Chondrocyte (in vitro differentiated cells): ENCODE data around the gene FAM168B. TPM values are rescaled to one million over a fixed set of nuclear protein-coding genes. Genes with fewer than 3 reads are reported as not detected.
"Not testable (repeated sequence)": the region's sequence is repeated elsewhere in the genome, so short reads cannot be mapped to it uniquely, and the experiment has no call there.

Source experiments
- DNase-seq: peaks from one replicate; pipeline ENCODE4 v3.0.0; 2021; ENCODE audit warnings: mixed read lengths, low spot score
- H3K27ac Mint-ChIP-seq: one replicate; pipeline ENCODE4 v1.8.0; 2021; ENCODE audit warnings: mild to moderate bottlenecking, moderate library complexity, mixed read lengths; ENCODE audit not compliant: unreplicated experiment
- H3K27me3 Mint-ChIP-seq: 2 replicates; pipeline ENCODE4 v1.8.0; 2021; ENCODE audit warnings: low read depth, mixed read lengths
- H3K36me3 Mint-ChIP-seq: 2 replicates; pipeline ENCODE4 v1.8.0; 2021; ENCODE audit warnings: low read depth, mixed read lengths
- H3K4me1 Mint-ChIP-seq: 2 replicates; pipeline ENCODE4 v1.8.0; 2021; ENCODE audit warnings: low read depth, mild to moderate bottlenecking, mixed read lengths
- H3K4me3 Mint-ChIP-seq: one replicate; pipeline ENCODE4 v1.8.0; 2021; ENCODE audit warnings: mild to moderate bottlenecking, moderate library complexity, mixed read lengths; ENCODE audit not compliant: unreplicated experiment
- H3K9me3 Mint-ChIP-seq: 2 replicates; pipeline ENCODE4 v1.8.0; 2021; ENCODE audit warnings: low read depth, mixed read lengths
- CTCF ChIP-seq: fragments of 200-600 bp; sonication (generic); IDR thresholded peaks from 2 replicates; pipeline ENCODE4 v1.5.0; 2021; ENCODE audit warnings: antibody characterized with exemption, mild to moderate bottlenecking, moderate library complexity
- total RNA-seq: library from RNA; stranded (reverse); gene quantifications from 3 replicates; pipeline ENCODE4 v1.2.1, GENCODE V29; 2021

The FAM168B gene
- total RNA-seq, 1 donor from 2014 or later = 111 TPM

GRCh38 chr2:131122496-131122895 lies 29.2 kb upstream of the FAM168B start:
- TF ChIP-seq CTCF = no peak
- Mint-ChIP-seq H3K4me1 (peaks cover 6% of the 10 kb centered on the region), H3K36me3 (peaks cover 19% of the 10 kb centered on the region), H3K27me3 (no peaks in the 10 kb centered on the region), H3K4me3 (no peak overlapping the region), H3K27ac (no peak overlapping the region), H3K9me3 (no peaks in the 10 kb centered on the region)
- DNase-seq = no peak

GRCh38 chr2:131121464-131121863 lies 28.2 kb upstream of the FAM168B start:
- Mint-ChIP-seq H3K27me3 (no peaks in the 10 kb centered on the region), H3K36me3 (peaks cover 17% of the 10 kb centered on the region), H3K4me1 (peaks cover 6% of the 10 kb centered on the region), H3K9me3 (no peaks in the 10 kb centered on the region), H3K4me3 (no peak overlapping the region), H3K27ac (no peak overlapping the region)
- no peak for TF ChIP-seq CTCF
- DNase-seq = no peak

- no peak for DNase-seq
- H3K27me3 Mint-ChIP-seq = no peaks in the 10 kb centered on the region
- no peak for TF ChIP-seq CTCF
- H3K27ac Mint-ChIP-seq = peak overlapping the region; percentile 67
- peaks cover 6% of the 10 kb centered on the region for H3K4me1 Mint-ChIP-seq
- peaks cover 15% of the 10 kb centered on the region for H3K36me3 Mint-ChIP-seq
- no peak overlapping the region for H3K4me3 Mint-ChIP-seq
- no peaks in the 10 kb centered on the region for H3K9me3 Mint-ChIP-seq
Observed at GRCh38 chr2:131120815-131121317, 27.6 kb upstream of the FAM168B start.

GRCh38 chr2:131115752-131116151 lies 22.5 kb upstream of the FAM168B start:
- DNase-seq = no peak
- Mint-ChIP-seq H3K9me3 (no peaks in the 10 kb centered on the region), H3K27me3 (no peaks in the 10 kb centered on the region)

GRCh38 chr2:131114950-131115349 lies 21.7 kb upstream of the FAM168B start:
- peaks cover 46% of the 10 kb centered on the region for H3K4me1 Mint-ChIP-seq
- not testable (repeated sequence) for H3K36me3 Mint-ChIP-seq

More at GRCh38 chr2:131115752-131116151, 22.5 kb upstream of the FAM168B start:
- H3K27ac Mint-ChIP-seq = peak overlapping the region; percentile 6
- H3K36me3 Mint-ChIP-seq = peaks cover 3% of the 10 kb centered on the region
- H3K4me3 Mint-ChIP-seq = no peak overlapping the region
- H3K4me1 Mint-ChIP-seq = peaks cover 40% of the 10 kb centered on the region
- TF ChIP-seq CTCF = no peak

GRCh38 chr2:131113566-131114227 lies 20.4 kb upstream of the FAM168B start:
- no peak for TF ChIP-seq CTCF
- Mint-ChIP-seq H3K27ac (no peak overlapping the region), H3K27me3 (no peaks in the 10 kb centered on the region), H3K36me3 (peaks cover 4% of the 10 kb centered on the region), H3K4me1 (peaks cover 44% of the 10 kb centered on the region), H3K4me3 (no peak overlapping the region), H3K9me3 (no peaks in the 10 kb centered on the region)
- no peak for DNase-seq

More at GRCh38 chr2:131114950-131115349, 21.7 kb upstream of the FAM168B start:
- not testable (repeated sequence) for DNase-seq, H3K9me3 Mint-ChIP-seq, H3K4me3 Mint-ChIP-seq, H3K27me3 Mint-ChIP-seq, H3K27ac Mint-ChIP-seq
